NCI-H446 treated with DMSO at 0.1 percent for 48 hours (cell line): ENCODE results near the gene CLCN6.

Source experiments
- DNase-seq: peaks from one replicate; lab custom pipeline; 2025; lab: John Stamatoyannopoulos, UW

CLCN6 gene

DNA sequence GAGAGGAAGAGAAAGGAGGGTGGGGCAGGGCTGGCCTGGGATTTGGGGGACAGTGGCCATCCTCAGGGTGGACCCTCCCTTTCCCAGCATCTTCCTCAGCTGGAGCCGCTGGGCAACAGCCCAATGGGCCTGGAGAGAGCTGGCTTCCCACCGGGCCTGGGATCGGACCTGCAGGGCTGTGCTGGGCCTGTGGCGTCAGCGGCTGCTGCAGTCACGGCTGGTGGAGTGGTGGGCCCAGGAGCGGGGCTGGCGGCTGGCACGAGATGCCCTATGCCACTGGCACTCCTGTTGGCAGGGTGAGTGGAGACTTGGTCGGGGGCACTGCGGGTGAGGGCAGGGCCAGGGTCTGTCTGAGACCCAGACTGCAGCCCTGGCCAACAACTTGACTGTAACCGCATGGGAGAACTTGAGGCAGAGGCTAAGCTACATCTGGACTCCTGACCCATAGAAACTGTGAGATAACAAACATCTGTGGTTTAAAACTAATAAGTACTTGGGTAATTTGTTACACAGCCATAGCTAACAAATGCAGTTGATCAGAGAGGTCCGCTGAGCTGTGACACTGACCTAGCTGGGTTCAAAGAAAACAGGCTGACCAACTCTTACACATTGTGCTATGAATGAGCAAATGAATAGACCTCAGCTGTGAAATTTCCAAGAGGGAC is 26.1 kb upstream of the CLCN6 start:
- no peak for DNase-seq

- no peak for DNase-seq
These were observed 25.4 kb upstream of the CLCN6 start for GRCh38 chr1:11780380-11781147.

DNA sequence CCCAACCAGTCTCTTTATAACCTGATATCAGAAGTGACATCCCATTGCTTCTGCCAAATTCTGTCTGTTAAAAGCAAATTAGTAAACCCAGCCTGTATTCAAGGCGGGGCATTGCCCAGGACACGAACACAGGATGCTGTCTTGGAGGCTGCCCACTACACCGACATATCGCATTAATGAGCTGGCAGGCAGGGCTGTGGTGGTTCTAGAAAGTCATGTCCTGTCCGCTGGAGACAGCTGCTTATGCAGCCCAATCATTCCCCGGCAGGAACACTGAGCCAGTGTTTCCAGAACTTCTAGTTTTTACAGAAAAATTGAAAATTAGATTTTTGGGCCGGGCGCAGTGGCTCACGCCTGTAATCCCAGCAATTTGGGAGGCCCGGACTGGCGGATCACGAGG is 24.7 kb upstream of the CLCN6 start:
- DNase-seq, result no peak

DNA sequence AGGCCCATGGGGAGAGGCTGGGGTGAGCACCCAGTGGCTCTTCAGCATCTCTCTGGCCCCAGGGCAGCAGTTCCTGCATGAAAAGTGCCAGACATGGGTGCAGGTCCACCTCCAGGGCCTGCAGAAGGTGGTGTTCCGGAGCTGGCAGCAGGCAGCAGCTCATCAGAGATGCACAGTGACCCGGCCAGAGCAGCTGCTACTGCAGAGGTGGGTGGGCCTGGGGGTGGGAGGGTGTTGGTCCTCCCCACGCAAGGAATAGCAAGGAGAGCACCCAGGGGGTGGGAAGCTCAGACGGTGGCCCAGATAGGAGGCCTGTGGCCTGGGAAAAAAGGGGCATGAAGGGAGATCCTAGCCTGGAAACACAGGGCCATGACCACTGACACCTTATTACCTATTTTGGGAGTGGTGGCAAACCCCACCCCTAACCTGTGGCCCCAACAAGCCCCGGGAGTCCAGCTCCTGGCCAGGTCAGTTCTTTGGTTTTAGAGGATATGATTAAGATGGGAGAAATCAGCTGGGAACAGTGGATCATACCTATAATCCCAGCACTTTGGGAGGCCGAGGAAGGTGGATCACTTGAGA is 23.8 kb upstream of the CLCN6 start:
- DNase-seq, result no peak

GRCh38 chr1:11783556-11783955 is 22.4 kb upstream of the CLCN6 start:
- no peak for DNase-seq

DNA sequence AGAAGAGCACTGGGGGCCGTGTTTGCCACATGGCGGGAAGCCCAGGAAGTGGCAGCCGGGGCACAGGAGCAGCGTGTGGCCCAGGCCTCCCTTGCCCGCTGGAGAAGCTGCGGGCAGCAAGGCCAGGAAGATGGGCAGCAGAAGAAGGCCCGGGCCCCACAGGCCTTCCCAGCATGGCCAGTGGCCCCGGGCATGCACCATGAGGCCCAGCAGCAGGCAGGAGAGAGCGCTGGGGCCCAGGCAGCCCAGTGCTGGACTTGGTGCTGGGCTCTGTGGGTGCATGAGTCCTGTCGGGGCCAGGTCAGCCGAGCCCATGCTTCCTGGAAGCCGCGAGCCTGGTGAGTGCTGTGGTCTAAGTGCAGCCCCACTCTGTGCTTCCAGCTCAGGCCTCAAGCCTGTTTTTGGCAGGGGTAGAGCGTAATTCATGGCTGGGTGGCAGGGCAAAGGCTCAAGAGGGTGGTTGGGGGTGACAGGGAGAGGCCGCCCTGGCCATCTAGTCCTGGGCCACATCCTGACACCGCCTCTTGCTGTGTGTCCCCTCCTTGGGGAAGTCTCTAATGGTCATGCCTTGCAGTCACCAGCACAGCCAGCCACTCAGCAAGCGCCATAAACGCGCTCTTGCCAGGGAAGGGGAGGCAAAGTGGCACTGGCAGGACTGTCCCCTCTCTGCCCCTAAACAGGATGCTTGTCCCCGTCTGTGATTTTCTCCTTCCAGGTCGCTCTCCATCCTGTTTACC is 21.6 kb upstream of the CLCN6 start:
- no peak for DNase-seq

DNA sequence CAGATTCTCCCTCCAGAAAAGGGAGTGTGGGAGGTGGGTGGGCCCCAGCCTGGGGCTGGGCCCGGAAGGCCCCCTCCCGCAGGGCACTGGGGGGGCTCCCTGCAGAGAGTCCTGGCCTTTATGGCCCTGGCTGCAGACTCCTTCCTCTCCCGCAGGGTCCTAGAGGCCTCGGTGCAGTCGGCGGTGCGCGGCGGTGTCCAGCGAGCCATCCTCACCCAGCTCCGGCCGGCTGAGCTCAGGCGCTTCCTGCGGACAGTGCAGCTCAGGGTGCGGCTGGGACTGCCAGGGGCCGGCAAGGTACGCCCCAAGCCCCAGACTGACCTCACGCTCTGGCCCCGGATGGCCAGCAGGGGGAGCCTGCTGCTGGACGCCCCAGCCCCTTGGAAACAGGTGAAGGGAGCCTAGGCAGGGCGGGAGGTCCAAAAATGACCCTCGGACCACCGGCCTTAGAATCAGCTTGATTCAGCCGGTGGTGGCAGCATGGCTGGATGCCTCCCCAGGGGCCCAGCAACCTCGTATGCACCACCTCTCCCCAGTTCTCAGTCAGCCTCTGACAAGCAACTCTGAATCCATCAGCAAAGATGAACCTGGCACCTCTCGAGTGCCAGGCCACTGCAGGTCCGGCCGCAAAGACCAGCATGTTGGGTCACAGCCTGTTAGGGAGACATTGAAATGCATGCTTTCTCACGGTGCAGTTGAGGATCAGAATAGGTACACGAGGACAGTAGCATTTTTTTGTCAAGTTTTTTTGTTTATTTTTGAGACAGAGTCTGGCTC is 20.8 kb upstream of the CLCN6 start:
- no peak for DNase-seq

- DNase-seq, result no peak
These were observed 19.8 kb upstream of the CLCN6 start for GRCh38 chr1:11786168-11786567.

GRCh38 chr1:11787251-11787803 is 18.7 kb upstream of the CLCN6 start:
- no peak for DNase-seq

DNA sequence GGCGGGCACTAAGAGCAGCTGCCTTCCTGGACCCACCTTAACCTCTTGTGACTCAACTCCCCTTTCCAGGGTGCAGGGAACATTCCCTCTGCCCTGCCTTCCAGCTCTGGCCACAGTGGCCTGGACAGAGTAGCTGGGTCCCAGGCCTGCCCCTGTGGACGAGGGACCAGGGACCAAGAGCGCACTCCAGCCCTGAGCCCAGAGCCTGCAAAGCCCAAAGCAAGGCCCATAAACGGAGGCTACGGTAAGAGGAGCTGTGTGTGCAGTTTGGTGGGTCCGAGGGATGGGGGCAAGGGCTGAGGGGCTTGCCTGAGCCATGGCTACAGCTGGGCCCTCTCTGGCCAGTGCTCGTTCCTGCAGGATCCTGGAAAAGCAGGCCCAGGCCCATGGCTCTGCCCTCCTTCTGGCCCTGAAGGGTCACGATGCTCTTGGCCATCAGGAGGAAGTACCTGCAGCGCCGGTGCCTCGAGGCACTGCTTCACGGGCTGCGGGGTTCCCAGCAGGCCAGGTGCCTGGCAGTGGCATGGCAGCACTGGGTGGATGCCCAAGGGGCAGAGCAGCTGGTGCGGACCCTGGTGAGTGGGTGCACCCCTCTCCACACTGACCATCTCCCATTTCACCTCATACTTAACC is 18.1 kb upstream of the CLCN6 start:
- no peak for DNase-seq

- no peak for DNase-seq
These were observed 17.4 kb upstream of the CLCN6 start for GRCh38 chr1:11788549-11789053.

DNA sequence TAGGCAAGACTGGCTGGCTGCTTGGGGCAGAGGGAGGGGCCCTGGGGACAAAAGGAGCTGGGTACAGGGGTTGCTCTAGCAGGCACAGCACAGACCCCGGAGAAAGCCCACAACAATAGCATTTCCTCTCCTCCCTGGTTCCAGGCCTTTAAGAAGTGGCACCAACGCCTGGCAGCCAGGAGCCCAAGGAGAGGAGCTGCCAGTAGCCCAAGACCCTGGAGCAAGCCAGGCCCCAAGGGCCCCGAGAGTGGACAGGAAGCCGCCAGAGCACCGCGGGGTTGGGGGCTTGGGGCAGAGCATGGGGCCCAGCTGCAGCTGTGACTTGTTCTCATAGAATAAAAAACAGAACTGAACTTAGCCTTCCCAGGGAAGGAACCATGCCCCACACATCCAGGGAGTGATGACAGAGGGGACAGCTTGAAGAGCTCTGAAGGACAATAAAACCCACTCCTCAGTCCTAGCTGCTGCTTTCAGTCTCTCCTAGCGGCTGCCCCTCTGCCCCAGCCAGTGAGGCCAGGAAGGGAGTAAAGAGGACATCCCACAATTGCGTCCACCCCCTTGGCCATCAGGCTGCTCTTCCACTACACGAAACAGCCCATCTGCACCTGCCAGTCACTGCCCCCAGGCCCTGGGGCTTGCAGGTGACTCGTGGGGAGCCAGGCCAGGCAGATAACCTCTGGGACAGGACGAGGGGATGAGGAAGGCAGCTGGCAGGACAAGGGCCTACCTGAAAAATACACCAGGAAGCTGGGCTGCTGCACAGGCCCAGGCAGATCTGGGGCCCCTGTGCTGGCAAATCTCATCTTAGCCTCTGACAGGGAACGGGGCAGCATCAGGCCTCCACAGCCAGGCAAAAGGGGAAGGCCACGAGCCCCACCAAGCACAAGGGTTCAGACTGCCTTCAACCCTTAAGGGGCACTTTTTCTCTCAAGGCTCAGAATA is 16.6 kb upstream of the CLCN6 start:
- no peak for DNase-seq

DNA sequence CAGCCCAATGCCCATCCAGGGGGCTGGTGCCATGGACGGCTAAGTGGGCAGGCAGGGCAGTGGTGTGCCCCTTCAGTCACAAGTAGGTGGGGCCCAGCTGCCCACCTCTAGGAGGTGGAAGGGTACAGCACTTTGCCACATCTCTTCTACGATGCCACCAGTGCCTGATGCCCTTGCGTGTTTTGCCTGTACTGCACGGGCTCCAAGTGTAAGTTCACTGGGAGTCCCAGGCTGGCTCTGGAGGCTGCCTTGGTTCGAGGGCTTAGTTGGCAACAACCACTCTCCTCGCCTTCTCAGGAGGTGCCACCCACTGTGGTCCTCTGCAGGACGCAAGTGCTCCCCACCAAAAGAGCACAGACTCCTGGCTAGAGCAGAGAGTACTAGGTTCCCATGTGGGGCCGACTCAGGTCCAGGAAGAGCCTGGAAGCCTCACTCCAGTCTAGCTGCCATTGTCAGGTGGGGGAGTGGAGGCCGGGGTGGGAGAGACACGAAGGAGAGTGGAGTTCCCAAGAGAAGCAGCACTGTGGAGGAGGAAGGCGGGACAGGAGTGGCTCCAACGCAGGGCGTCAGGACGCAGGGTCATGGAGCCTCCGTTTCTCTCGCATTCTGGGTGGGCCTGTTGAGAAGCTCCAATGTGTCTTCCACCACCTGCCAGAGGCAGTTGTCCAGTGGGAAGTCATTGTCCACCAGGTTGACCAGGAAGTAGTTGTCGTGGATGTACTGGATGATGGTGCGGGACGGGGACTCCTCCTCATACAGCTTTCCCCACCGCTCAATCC is 15.7 kb upstream of the CLCN6 start:
- DNase-seq, result no peak

- DNase-seq, result no peak
These were observed 14.9 kb upstream of the CLCN6 start for GRCh38 chr1:11790880-11791715.

GRCh38 chr1:11792106-11792505 is 13.9 kb upstream of the CLCN6 start:
- DNase-seq, result no peak

DNA sequence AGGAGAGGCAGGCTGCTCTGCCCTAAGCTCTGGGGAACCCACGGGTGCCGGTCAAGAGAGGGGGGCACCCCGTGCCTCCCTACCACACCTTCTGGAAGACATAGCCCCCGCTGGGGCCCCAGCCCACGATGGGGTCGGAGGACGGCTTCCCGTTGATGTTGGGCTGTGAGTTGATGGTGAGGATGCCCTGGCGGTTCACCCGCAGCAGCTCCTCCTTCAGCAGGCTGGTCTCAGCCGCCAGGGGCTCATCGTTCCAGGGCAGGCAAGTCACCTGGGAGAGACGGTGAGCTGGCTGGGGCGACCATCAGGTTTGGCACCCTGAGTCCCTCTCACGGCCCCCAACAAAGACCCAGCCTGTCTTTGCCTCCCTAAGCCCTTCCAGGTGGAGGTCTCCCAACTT is 12.2 kb upstream of the CLCN6 start:
- no peak for DNase-seq

- no peak for DNase-seq
These were observed 11.3 kb upstream of the CLCN6 start for GRCh38 chr1:11794446-11795237.
